ENCODE results near the gene DTNA. TPM values are rescaled to one million over a fixed set of nuclear protein-coding genes. Genes with fewer than 3 reads are reported as not detected.

The DTNA gene
- total RNA-seq, 1 experiment from 2014 or later = not detected

DNA sequence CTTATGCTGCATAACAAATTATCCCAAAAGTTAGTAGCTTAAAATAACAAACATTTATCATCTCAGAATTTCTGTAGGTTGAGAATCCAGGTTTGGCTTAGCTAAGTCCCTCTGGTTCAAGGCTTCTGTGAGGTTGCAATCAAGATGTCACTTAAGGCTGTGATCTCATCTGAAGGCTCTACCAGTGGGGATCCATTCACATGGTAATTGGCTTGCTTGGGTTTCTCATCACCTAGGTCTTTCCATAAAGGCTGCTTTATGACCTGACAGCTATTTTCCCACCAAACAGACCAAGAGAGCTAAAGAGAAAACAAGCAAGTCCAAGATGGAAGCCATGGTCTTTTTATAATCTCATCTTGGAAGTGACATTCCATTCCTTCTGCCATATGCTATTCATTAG is 137.3 kb downstream of the DTNA start:
- Histone ChIP-seq H3K4me3 (no peak overlapping the region), H3K9me3 (ENCODE audit: insufficient read depth, low read depth) (no peaks in the 10 kb centered on the region), H3K4me1 (replicated peaks; ENCODE audit: insufficient read depth) (no peaks in the 10 kb centered on the region), H4K20me1 (ENCODE audit: insufficient read depth) (no peaks in the 10 kb centered on the region), H3K79me2 (ENCODE audit: low read depth) (no peaks in the 10 kb centered on the region), H3K4me2 (no peak overlapping the region), H3K27me3 (ENCODE audit: insufficient read depth, low read depth) (no peaks in the 10 kb centered on the region), H3F3A (ENCODE audit: insufficient read depth, low read depth) (no peaks in the 10 kb centered on the region), H3K36me3 (ENCODE audit: low read depth) (no peaks in the 10 kb centered on the region), H3K27ac (no peak overlapping the region), H3K9me2 (ENCODE audit: insufficient read depth) (no peaks in the 10 kb centered on the region), H2AFZ (no peak overlapping the region)
- intact Hi-C loops (cut with micrococcal nuclease; ENCODE audit: unreplicated experiment) = no loop called here
- BruUV-seq (replicated peaks) = no TSS peak
- TF ChIP-seq, protein P1, sequence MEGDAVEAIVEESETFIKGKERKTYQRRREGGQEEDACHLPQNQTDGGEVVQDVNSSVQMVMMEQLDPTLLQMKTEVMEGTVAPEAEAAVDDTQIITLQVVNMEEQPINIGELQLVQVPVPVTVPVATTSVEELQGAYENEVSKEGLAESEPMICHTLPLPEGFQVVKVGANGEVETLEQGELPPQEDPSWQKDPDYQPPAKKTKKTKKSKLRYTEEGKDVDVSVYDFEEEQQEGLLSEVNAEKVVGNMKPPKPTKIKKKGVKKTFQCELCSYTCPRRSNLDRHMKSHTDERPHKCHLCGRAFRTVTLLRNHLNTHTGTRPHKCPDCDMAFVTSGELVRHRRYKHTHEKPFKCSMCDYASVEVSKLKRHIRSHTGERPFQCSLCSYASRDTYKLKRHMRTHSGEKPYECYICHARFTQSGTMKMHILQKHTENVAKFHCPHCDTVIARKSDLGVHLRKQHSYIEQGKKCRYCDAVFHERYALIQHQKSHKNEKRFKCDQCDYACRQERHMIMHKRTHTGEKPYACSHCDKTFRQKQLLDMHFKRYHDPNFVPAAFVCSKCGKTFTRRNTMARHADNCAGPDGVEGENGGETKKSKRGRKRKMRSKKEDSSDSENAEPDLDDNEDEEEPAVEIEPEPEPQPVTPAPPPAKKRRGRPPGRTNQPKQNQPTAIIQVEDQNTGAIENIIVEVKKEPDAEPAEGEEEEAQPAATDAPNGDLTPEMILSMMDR (conservative IDR thresholded peaks at IDR 0.05) = no peak
- no peak for TF ChIP-seq EZH2 (IDR thresholded peaks at IDR 0.05; ENCODE audit: low read depth)
- DNase-seq = no peak
- CTCF ChIA-PET = no interaction called here
- POLR2A ChIA-PET (ENCODE audit: unreplicated experiment) = interaction anchor here (0.7 kb wide), 1 partner anchor 399 kb away, joined by 5 read pairs; no protein-coding TSS in a partner anchor

DNA sequence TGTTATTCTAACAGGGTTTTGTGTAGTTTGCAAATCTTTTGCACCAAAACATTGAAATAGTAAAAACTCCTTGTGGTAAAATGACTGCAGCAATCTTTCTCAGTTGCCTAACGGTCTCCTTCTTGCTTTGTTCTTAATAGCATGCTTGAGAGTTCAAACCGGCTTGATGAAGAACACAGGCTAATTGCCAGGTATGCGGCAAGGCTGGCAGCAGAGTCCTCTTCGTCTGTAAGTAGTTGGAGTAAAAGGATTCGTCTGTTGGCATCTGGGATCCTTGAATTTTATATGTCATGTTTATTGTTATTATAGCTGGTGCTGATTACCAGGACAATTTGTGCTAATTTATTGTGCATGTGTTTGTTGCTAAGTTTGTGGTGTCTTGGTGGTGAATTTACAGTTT is 138.1 kb downstream of the DTNA start:
- Histone ChIP-seq H3K4me3 (no peak overlapping the region), H3F3A (ENCODE audit: insufficient read depth, low read depth) (no peaks in the 10 kb centered on the region), H3K9me2 (ENCODE audit: insufficient read depth) (no peaks in the 10 kb centered on the region), H3K79me2 (ENCODE audit: low read depth) (no peaks in the 10 kb centered on the region), H4K20me1 (ENCODE audit: insufficient read depth) (no peaks in the 10 kb centered on the region), H3K4me2 (no peak overlapping the region), H3K9me3 (ENCODE audit: insufficient read depth, low read depth) (no peaks in the 10 kb centered on the region), H3K27me3 (ENCODE audit: insufficient read depth, low read depth) (no peaks in the 10 kb centered on the region), H3K36me3 (ENCODE audit: low read depth) (no peaks in the 10 kb centered on the region), H3K27ac (no peak overlapping the region), H3K4me1 (replicated peaks; ENCODE audit: insufficient read depth) (no peaks in the 10 kb centered on the region), H2AFZ (no peak overlapping the region)
- TF ChIP-seq, protein P1 (conservative IDR thresholded peaks at IDR 0.05) = no peak
- no peak for TF ChIP-seq EZH2 (IDR thresholded peaks at IDR 0.05; ENCODE audit: low read depth)
- POLR2A ChIA-PET (ENCODE audit: unreplicated experiment) = no interaction called here
- CTCF ChIA-PET = no interaction called here
- no TSS peak for BruUV-seq (replicated peaks)
- DNase-seq = no peak
- intact Hi-C loops (cut with micrococcal nuclease; ENCODE audit: unreplicated experiment) = no loop called here

DNA sequence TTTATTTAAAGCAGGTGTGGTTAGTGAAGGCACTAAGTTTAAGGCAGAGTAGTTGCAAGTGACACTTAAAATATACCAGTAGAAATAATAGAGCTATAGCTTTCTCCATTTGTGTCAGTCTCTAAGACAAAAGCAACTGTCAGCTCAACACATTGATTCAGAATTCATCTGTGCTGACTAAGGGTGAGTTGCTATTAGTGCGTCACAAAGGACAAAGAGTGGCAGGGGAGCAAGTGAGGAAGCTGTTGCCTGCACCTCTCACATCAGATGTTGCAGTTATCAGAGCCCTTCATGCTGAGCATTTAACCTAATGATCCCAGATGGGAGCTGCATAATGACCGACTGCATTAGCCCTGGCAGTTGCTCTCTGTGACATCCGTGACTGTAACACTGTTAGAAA is 138.6 kb downstream of the DTNA start:
- H4K20me1 ChIP-seq (ENCODE audit: insufficient read depth) = no peaks in the 10 kb centered on the region
- BruUV-seq (replicated peaks) = no TSS peak
- H3K36me3 ChIP-seq (ENCODE audit: low read depth) = no peaks in the 10 kb centered on the region
- no peak for DNase-seq
- H3K9me3 ChIP-seq (ENCODE audit: insufficient read depth, low read depth) = no peaks in the 10 kb centered on the region
- POLR2A ChIA-PET (ENCODE audit: unreplicated experiment) = no interaction called here
- no peaks in the 10 kb centered on the region for H3K9me2 ChIP-seq (ENCODE audit: insufficient read depth)
- no peak for TF ChIP-seq EZH2 (IDR thresholded peaks at IDR 0.05; ENCODE audit: low read depth)
- TF ChIP-seq, protein P1 (conservative IDR thresholded peaks at IDR 0.05) = no peak
- H3K79me2 ChIP-seq (ENCODE audit: low read depth) = no peaks in the 10 kb centered on the region
- H2AFZ ChIP-seq = no peak overlapping the region
- H3K4me3 ChIP-seq = no peak overlapping the region
- H3K4me1 ChIP-seq (replicated peaks; ENCODE audit: insufficient read depth) = no peaks in the 10 kb centered on the region
- H3K4me2 ChIP-seq = no peak overlapping the region
- CTCF ChIA-PET = no interaction called here
- H3F3A ChIP-seq (ENCODE audit: insufficient read depth, low read depth) = no peaks in the 10 kb centered on the region
- no peaks in the 10 kb centered on the region for H3K27me3 ChIP-seq (ENCODE audit: insufficient read depth, low read depth)
- no peak overlapping the region for H3K27ac ChIP-seq
- intact Hi-C loops (cut with micrococcal nuclease; ENCODE audit: unreplicated experiment) = no loop called here
